Heart left ventricle (tissue), 13 donors: ENCODE measurements around the gene PHACTR3.

Source experiments
- CTCF ChIP-seq, 12 donors: fragments of 200-600 bp; sonication (generic) in 4 of 12; IDR thresholded peaks; one replicate each; pipeline versions ENCODE4 v1.5.0 to v1.8.0; 2018 to 2022; ENCODE audit warnings: antibody characterized with exemption in 12 of 12, mild to moderate bottlenecking in 5 of 12
- POLR2A ChIP-seq, 2 donors: fragments of 450-650 bp; IDR thresholded peaks; one replicate each; pipeline ENCODE4 v1.6.1; 2017; ENCODE audit warnings: antibody characterized with exemption in 2 of 2, mild to moderate bottlenecking in 2 of 2, moderate library complexity in 2 of 2
- donor health status: ischemic (EF 13 %, LVEDD 7.1; RV severe dilation, severe dysfunction).
- donor health status: DM: no; HTN: yes; CAD: no.
- donor health status: DM: no; HTN: no; CAD: no.
- donor health status: ischemic (EF 25% LVEDD 6.9; RV normal size, moderate dysfunction).
- donor health status: ischemic (EF 25% LVEDD 5.7; RV mildly dilated, moderate dysfunction).
- donor health status: ischemic (EF 35%, LVEDD 5.7; RV mildly dilated, moderate dysfunction).
- donor health status: nonischemic (EF 11% LVEDD 7.7; RV severe dilation, severe dysfunction).
- donor health status: DM: yes; HTN: yes; CAD: no.
- donor health status: PGD.
- donor health status: ischemic (EF 29% LVEDD 5.4; RV normal size, mild dysfunction).
- donor health status: nonischemic (EF 23%, LVEDD 6.1; RV moderate dilation, normal function).

- TF ChIP-seq CTCF (IDR thresholded peaks at IDR 0.05) (no peak), POLR2A (IDR thresholded peaks at IDR 0.05) (no peak)
Observed at GRCh38 chr20:59634435-59635005, 30.2 kb downstream of the PHACTR3 start.
